Hepatocyte (in vitro differentiated cells): ENCODE results near the gene AGRP. TPM values are rescaled to one million over a fixed set of nuclear protein-coding genes. Genes with fewer than 3 reads are reported as not detected.

ENCODE experiments used
- DNase-seq: peaks from one replicate; pipeline ENCODE4 v3.0.0-alpha.2; 2016; ENCODE audit warnings: low spot score
- H2AFZ ChIP-seq: fragments of 200-600 bp; sonication (generic); 2 replicates; pipeline ENCODE4 v1.6.0; 2016; ENCODE audit warnings: antibody characterized with exemption, mild to moderate bottlenecking
- H3K27ac ChIP-seq: fragments of 200-600 bp; sonication (generic); 2 replicates; pipeline ENCODE4 v1.5.1; 2016; ENCODE audit warnings: mild to moderate bottlenecking
- H3K27me3 ChIP-seq: fragments of 200-600 bp; sonication (generic); 2 replicates; pipeline ENCODE4 v1.6.1; 2016
- H3K36me3 ChIP-seq: fragments of 200-600 bp; sonication (generic); replicated peaks from 2 replicates; pipeline ENCODE4 v1.5.1; 2016; ENCODE audit warnings: low read depth; ENCODE audit not compliant: insufficient read depth
- H3K4me1 ChIP-seq: fragments of 200-600 bp; sonication (generic); 2 replicates; pipeline ENCODE4 v1.5.1; 2016; ENCODE audit warnings: mild to moderate bottlenecking, moderate library complexity; ENCODE audit not compliant: insufficient read depth
- H3K4me2 ChIP-seq: fragments of 200-600 bp; sonication (generic); 2 replicates; pipeline ENCODE4 v1.6.0; 2016
- H3K4me3 ChIP-seq: fragments of 200-600 bp; sonication (generic); 2 replicates; pipeline ENCODE4 v1.5.1; 2016; ENCODE audit warnings: mild to moderate bottlenecking
- H3K79me2 ChIP-seq: fragments of 200-600 bp; sonication (generic); 2 replicates; pipeline ENCODE4 v1.6.0; 2017; ENCODE audit warnings: mild to moderate bottlenecking
- H3K9me2 ChIP-seq: fragments of 200-600 bp; sonication (generic); replicated peaks from 2 replicates; pipeline ENCODE4 v1.6.0; 2017; ENCODE audit warnings: mild to moderate bottlenecking; ENCODE audit not compliant: insufficient read depth
- H3K9me3 ChIP-seq: fragments of 200-600 bp; sonication (generic); 2 replicates; pipeline ENCODE4 v1.5.1; 2016; ENCODE audit warnings: low read depth, mild to moderate bottlenecking
- H4K20me1 ChIP-seq: fragments of 200-600 bp; sonication (generic); 2 replicates; pipeline ENCODE4 v1.6.0; 2016; ENCODE audit warnings: mild to moderate bottlenecking; ENCODE audit not compliant: insufficient read depth, poor library complexity, severe bottlenecking
- CTCF ChIP-seq: fragments of 200-600 bp; sonication (generic); IDR thresholded peaks from 2 replicates; pipeline ENCODE4 v1.5.1; 2016; ENCODE audit warnings: antibody characterized with exemption, mild to moderate bottlenecking; ENCODE audit not compliant: poor library complexity
- EZH2 ChIP-seq: fragments of 200-600 bp; sonication (generic); IDR thresholded peaks from 2 replicates; pipeline ENCODE4 v1.6.1; 2016; ENCODE audit warnings: antibody characterized with exemption, mild to moderate bottlenecking, borderline replicate concordance
- EZH2phosphoT487 ChIP-seq: fragments of 200-600 bp; sonication (generic); IDR thresholded peaks from one replicate; pipeline ENCODE4 v1.6.1; 2018; ENCODE audit warnings: antibody characterized with exemption, mild to moderate bottlenecking, low read depth, moderate library complexity; ENCODE audit not compliant: unreplicated experiment, severe bottlenecking
- WGBS: methylation state at CpG from one replicate; pipeline ENCODE4 v1.1.6; 2016; ENCODE audit warnings: low lambda C conversion rate; ENCODE audit errors: missing lambda C conversion rate; 5-methylcytosine and 5-hydroxymethylcytosine counted together
- polyA plus RNA-seq: library from polyadenylated mRNA; unstranded; fragments of >200 nt; fragmentation: Nextera tagmentation; extraction: Ambion mirVana; gene quantifications from 2 replicates; pipeline ENCODE4 v1.2.1, GENCODE V29; 2016
- total RNA-seq: library from RNA; depleted of rRNA; stranded (reverse); fragments of >200 nt; gene quantifications from 2 replicates; pipeline ENCODE4 v1.2.3, GENCODE V29; 2014

AGRP gene
- total and polyA plus RNA-seq, 2 experiments from 2014 or later: 0.93 to 1.9 TPM

- Histone ChIP-seq H3K27ac (no peak overlapping the region), H3K4me3 (no peak overlapping the region), H3K36me3 (no peaks in the 10 kb centered on the region), H3K79me2 (peaks cover 17% of the 10 kb centered on the region), H3K4me1 (peaks cover 25% of the 10 kb centered on the region), H3K9me3 (no peaks in the 10 kb centered on the region), H3K27me3 (no peaks in the 10 kb centered on the region), H3K9me2 (no peaks in the 10 kb centered on the region), H2AFZ (no peak overlapping the region), H4K20me1 (peaks cover 8% of the 10 kb centered on the region), H3K4me2 (no peak overlapping the region)
- DNase-seq: no peak
- WGBS: 73% methylated on average over 3 of the region's 3 CpGs
- no peak for TF ChIP-seq CTCF
- no peak for TF ChIP-seq EZH2
- TF ChIP-seq EZH2phosphoT487: no peak
Measured at GRCh38 chr16:67526149-67526791, 42.9 kb upstream of the AGRP start.

- 63% methylated on average over 11 of the region's 11 CpGs for WGBS
- H3K36me3 ChIP-seq: no peaks in the 10 kb centered on the region
- H2AFZ ChIP-seq: no peak overlapping the region
- peaks cover 7% of the 10 kb centered on the region for H3K79me2 ChIP-seq
- H3K4me3 ChIP-seq: no peak overlapping the region
- DNase-seq: no peak
- TF ChIP-seq EZH2phosphoT487: no peak
- no peak for TF ChIP-seq CTCF
- no peak for TF ChIP-seq EZH2
- H3K4me2 ChIP-seq: no peak overlapping the region
- H3K27ac ChIP-seq: no peak overlapping the region
- no peaks in the 10 kb centered on the region for H3K27me3 ChIP-seq
- H3K9me3 ChIP-seq: no peaks in the 10 kb centered on the region
- H4K20me1 ChIP-seq: peaks cover under 1% of the 10 kb centered on the region
- no peaks in the 10 kb centered on the region for H3K9me2 ChIP-seq
- H3K4me1 ChIP-seq: peaks cover 19% of the 10 kb centered on the region
Measured at GRCh38 chr16:67525176-67525860, 42.0 kb upstream of the AGRP start.

- Histone ChIP-seq H3K9me3 (no peaks in the 10 kb centered on the region), H3K4me1 (peaks cover 4% of the 10 kb centered on the region), H3K4me3 (peak overlapping the region; percentile 26), H3K4me2 (peak overlapping the region; percentile 93), H2AFZ (peak overlapping the region; percentile 95), H4K20me1 (no peaks in the 10 kb centered on the region), H3K9me2 (no peaks in the 10 kb centered on the region), H3K36me3 (no peaks in the 10 kb centered on the region), H3K27ac (peak overlapping the region; percentile 96), H3K27me3 (no peaks in the 10 kb centered on the region), H3K79me2 (no peaks in the 10 kb centered on the region)
- WGBS: 1% methylated on average over 24 of the region's 25 CpGs
- TF ChIP-seq EZH2phosphoT487 (no peak), CTCF (peak; percentile 85)
- peak; percentile 97 for DNase-seq
Measured at GRCh38 chr16:67521095-67521804, 37.9 kb upstream of the AGRP start.
